Nephron progenitor cell (in vitro differentiated cells): ENCODE data around the gene PLCB4.

Experiments
- DNase-seq: peaks from one replicate; pipeline ENCODE4 v3.0.0; 2021
- H3K27ac Mint-ChIP-seq: 2 replicates; pipeline ENCODE4 v1.8.0; 2021; ENCODE audit warnings: mild to moderate bottlenecking, moderate library complexity, mixed read lengths
- H3K27me3 Mint-ChIP-seq: 2 replicates; pipeline ENCODE4 v1.8.0; 2021; ENCODE audit warnings: mild to moderate bottlenecking, low read depth, mixed read lengths; ENCODE audit not compliant: poor library complexity
- H3K36me3 Mint-ChIP-seq: 2 replicates; pipeline ENCODE4 v1.8.0; 2021; ENCODE audit warnings: low read depth, mixed read lengths
- H3K4me1 Mint-ChIP-seq: 2 replicates; pipeline ENCODE4 v1.8.0; 2021; ENCODE audit warnings: mixed read lengths
- H3K4me3 Mint-ChIP-seq: 2 replicates; pipeline ENCODE4 v1.8.0; 2021; ENCODE audit warnings: mild to moderate bottlenecking, moderate library complexity, mixed read lengths
- H3K9me3 Mint-ChIP-seq: 2 replicates; pipeline ENCODE4 v1.8.0; 2021; ENCODE audit warnings: mild to moderate bottlenecking, moderate library complexity, mixed read lengths
- CTCF ChIP-seq: fragments of 200-600 bp; sonication (generic); IDR thresholded peaks from 2 replicates; pipeline ENCODE4 v1.5.0; 2021; ENCODE audit warnings: antibody characterized with exemption

PLCB4 gene

GRCh38 chr20:9323622-9324021, 254.7 kb downstream of the PLCB4 start:
- Mint-ChIP-seq H3K4me3 (no peak overlapping the region), H3K4me1 (peaks cover 63% of the 10 kb centered on the region), H3K36me3 (peaks cover 4% of the 10 kb centered on the region), H3K27ac (peak overlapping the region; percentile 41), H3K9me3 (no peaks in the 10 kb centered on the region), H3K27me3 (peaks cover 3% of the 10 kb centered on the region)
- peak; percentile 12 for DNase-seq
- TF ChIP-seq CTCF = peak; percentile 35

- TF ChIP-seq CTCF = no peak
- Mint-ChIP-seq H3K4me3 (no peak overlapping the region), H3K9me3 (no peaks in the 10 kb centered on the region), H3K36me3 (no peaks in the 10 kb centered on the region), H3K27me3 (no peaks in the 10 kb centered on the region), H3K27ac (no peak overlapping the region), H3K4me1 (peaks cover 46% of the 10 kb centered on the region)
- DNase-seq = no peak
Measured at GRCh38 chr20:9329355-9330101, 260.6 kb downstream of the PLCB4 start.

- DNase-seq = no peak
- Mint-ChIP-seq H3K4me3 (no peak overlapping the region), H3K4me1 (peaks cover 40% of the 10 kb centered on the region), H3K27me3 (no peaks in the 10 kb centered on the region), H3K36me3 (no peaks in the 10 kb centered on the region), H3K27ac (no peak overlapping the region), H3K9me3 (no peaks in the 10 kb centered on the region)
- TF ChIP-seq CTCF = no peak
Measured at GRCh38 chr20:9330151-9330550, 261.3 kb downstream of the PLCB4 start.

- no peak overlapping the region for H3K27ac Mint-ChIP-seq
- peaks cover 25% of the 10 kb centered on the region for H3K4me1 Mint-ChIP-seq
- no peak for TF ChIP-seq CTCF
- no peaks in the 10 kb centered on the region for H3K27me3 Mint-ChIP-seq
- no peaks in the 10 kb centered on the region for H3K9me3 Mint-ChIP-seq
- H3K36me3 Mint-ChIP-seq = no peaks in the 10 kb centered on the region
- no peak for DNase-seq
- no peak overlapping the region for H3K4me3 Mint-ChIP-seq
Measured at GRCh38 chr20:9331707-9332435, 263.0 kb downstream of the PLCB4 start.

GRCh38 chr20:9332791-9333479, 264.0 kb downstream of the PLCB4 start:
- no peak for DNase-seq
- H3K27ac Mint-ChIP-seq = no peak overlapping the region
- peaks cover 22% of the 10 kb centered on the region for H3K4me1 Mint-ChIP-seq
- no peak overlapping the region for H3K4me3 Mint-ChIP-seq
- H3K9me3 Mint-ChIP-seq = no peaks in the 10 kb centered on the region
- H3K36me3 Mint-ChIP-seq = no peaks in the 10 kb centered on the region
- H3K27me3 Mint-ChIP-seq = no peaks in the 10 kb centered on the region
- no peak for TF ChIP-seq CTCF
